NCI-H1105 (cell line): Measurements from ENCODE around the gene IGSF6.

Experiments used
- DNase-seq: peaks from one replicate; lab custom pipeline; 2025; lab: John Stamatoyannopoulos, UW

Gene IGSF6

DNA sequence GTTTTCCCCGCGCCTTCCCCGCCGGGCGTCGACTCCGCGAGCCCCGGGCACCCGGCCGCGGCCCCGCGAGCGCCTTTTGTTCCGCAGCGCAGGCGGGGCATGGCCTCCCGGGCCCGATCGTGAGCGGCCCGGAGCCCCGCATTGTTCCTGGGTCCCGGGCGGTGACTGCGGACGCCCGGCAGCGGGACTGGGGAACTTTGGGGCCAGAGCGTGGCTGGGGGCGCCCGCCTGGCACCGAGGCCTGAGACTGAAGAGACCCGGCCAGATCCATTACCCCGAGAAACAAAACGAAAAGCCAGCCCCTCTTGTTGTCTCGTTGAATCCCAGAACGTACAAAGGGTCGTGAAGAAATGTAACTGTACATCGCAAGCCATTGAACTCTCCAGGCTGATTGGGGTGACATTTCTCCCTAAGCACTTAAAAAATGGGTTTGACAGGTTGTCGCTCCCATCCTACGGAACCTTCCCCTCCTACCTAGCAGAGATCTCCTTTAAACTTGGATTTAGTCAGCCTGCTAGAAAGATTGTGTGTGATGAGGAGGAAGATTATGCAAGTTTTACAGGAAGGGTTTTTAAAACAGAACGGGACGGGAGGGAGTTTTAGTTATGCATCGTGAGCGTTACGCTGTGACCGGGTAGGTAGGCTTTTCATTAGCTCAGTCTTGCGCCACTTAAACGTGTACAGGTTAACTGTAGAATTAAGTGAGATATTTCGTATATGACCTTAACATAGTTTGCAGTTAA, 52.2 kb downstream of the IGSF6 start:
- no peak for DNase-seq

- peak; percentile 93 for DNase-seq
Measured at GRCh38 chr16:21599122-21600030, 53.0 kb downstream of the IGSF6 start, which contains the start of gene METTL9. METTL9 (plus strand) TSS chr16:21599577; CDS start chr16:21599734, 157 bp downstream.

DNA sequence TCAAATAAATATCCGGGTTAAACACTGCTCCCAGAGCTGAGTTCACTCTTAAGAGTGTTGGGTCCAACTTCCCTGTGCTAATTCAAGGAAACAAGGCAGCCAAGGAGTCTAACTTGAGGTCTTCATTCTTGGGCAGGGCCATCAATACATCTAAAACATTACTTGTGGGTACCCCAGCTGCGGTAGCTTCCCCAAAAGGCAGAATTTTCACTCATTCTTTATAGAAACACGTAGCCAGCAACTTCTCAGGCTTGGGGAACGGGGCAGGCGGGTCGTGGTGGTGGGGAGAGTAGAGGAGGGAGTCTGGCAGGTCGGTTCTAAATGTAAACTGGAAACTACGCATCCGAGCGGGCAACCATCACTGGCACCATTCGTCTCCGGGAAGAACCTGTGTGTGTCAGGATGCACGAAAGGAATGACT, 53.7 kb downstream of the IGSF6 start:
- no peak for DNase-seq

DNA sequence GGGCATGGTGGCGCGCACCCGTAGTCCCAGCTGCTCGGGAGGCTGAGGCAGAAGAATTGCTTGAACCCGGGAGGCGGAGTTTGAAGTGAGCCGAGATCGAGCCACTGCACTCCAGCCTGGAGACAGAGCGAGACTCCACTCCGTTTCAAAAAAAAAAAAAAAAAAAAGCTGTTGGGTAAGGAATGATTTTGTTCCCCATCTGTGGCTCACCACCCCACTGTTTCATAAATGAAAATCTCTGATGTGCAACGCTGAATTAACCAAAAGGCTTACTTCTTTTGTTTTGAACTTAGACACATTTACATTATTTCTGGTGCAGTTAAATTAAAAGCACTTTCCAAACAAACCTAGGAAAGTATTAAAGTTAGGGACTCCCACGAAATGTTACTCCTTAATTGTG, 54.2 kb downstream of the IGSF6 start:
- no peak for DNase-seq

GRCh38 chr16:21597561-21598030, 54.8 kb downstream of the IGSF6 start:
- no peak for DNase-seq

GRCh38 chr16:21593530-21594289, 58.7 kb downstream of the IGSF6 start:
- DNase-seq = no peak

DNA sequence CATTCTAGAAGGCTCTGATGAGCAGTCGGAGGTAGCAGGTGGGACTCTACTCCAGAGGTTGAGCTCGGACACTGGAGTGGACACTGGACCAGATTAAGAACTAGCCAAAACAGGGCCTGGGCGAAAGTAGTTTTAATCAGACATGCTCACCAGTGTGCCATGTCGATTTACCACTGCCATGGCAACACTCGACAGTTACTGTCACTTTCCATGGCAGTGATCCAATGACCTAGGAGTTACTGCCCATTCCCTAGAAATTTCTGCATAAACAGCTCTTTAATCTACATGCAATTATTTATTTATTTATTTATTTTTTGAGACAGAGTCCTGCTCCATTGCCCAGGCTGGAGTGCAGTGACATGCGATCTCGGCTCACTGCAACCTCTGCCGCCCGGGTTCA, 60.2 kb downstream of the IGSF6 start:
- DNase-seq = no peak

DNA sequence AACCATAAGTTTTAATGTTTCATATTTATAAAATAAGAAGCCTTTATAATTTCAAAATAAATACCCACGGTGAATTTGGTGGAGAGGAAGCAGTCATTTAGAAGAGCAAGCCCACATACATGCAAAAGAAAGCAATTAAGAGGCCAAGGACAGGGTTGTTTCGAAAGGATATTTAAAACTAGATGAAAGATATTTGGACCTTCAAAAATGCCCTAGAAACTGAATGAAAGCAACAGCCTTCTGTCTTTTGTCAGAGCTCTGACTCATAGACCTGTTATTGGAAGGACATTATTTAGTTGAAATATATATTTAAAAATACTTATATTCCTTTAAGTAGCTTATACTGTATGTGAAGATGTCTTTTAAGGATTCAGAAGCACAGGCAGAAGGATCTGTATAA, 61.6 kb downstream of the IGSF6 start:
- DNase-seq = no peak

- no peak for DNase-seq
Measured at GRCh38 chr16:21590287-21590686, 62.1 kb downstream of the IGSF6 start.

GRCh38 chr16:21589551-21589950, 62.9 kb downstream of the IGSF6 start:
- no peak for DNase-seq
